ENCODE measurements around the gene SLC7A4. TPM values are rescaled to one million over a fixed set of nuclear protein-coding genes. Genes with fewer than 3 reads are reported as not detected.

SLC7A4 gene
- polyA plus RNA-seq, 1 of the 3 experiments (the other 2 are of a cell fraction), result 0.02 TPM

DNA sequence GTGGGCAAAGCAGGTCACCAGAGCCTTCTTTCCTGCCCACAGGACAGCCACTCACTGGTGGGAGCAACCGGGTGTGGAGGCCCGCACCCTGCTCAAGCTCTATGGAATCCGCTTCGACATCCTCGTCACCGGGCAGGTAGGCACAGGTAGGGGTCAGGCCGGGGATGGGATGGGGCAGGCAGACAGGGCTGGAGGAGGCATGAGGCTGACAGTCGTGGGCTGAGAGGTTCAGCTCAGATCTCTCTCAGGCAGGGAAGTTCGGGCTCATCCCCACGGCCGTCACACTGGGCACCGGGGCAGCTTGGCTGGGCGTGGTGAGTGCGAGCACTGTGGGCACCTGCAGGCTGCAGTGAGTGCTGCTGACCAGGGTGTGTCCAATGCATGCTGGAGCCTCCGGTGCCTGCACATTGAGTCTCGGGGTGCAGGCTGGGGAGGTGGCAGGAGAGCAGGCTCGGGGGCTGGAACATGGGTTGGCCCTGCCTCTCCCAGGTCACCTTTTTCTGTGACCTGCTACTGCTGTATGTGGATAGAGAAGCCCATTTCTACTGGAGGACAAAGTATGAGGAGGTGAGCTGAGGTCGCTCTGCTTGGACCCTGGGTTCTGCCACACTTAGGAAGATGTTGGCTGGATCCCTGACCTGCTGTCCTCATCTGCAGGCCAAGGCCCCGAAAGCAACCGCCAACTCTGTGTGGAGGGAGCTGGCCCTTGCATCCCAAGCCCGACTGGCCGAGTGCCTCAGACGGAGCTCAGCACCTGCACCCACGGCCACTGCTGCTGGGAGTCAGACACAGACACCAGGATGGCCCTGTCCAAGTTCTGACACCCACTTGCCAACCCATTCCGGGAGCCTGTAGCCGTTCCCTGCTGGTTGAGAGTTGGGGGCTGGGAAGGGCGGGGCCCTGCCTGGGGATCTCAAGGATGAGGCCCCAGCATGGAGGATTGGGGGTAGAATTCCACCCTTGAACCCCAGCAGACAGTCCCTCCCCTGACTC lies 6.3 kb downstream of the SLC7A4 start:
- H3K9me2 ChIP-seq, result no peaks in the 10 kb centered on the region
- H3K4me3 ChIP-seq (ENCODE audit: low read depth in 2 of 2, low read length in 1 of 2), result no peak overlapping the region
- no peaks in the 10 kb centered on the region for H3K9me3 ChIP-seq
- no peak overlapping the region for H3K9ac ChIP-seq
- no peaks in the 10 kb centered on the region for H3F3A ChIP-seq (replicated peaks; ENCODE audit: insufficient read depth)
- H4K20me1 ChIP-seq (ENCODE audit: insufficient read depth), result no peaks in the 10 kb centered on the region
- peaks cover 0 to 28% of the 10 kb centered on the region in 2 experiments; a peak in 1 of 4 replicates for H3K4me1 ChIP-seq (ENCODE audit: control insufficient read depth in 1 of 2, insufficient read depth in 2 of 2, low read depth in 1 of 2, low read length in 1 of 2)
- H3K27me3 ChIP-seq (ENCODE audit: insufficient read depth), result no peaks in the 10 kb centered on the region
- no peak overlapping the region for H3K4me2 ChIP-seq
- no peaks in the 10 kb centered on the region for H3K36me3 ChIP-seq (replicated peaks in 1 of 2; ENCODE audit: control insufficient read depth in 1 of 2, insufficient read depth in 2 of 2, low read length in 1 of 2)
- TF ChIP-seq POLR2AphosphoS5 (IDR thresholded peaks at IDR 0.05; ENCODE audit: low read depth, low read length), result no peak
- TF ChIP-seq RAD21 (IDR thresholded peaks at IDR 0.05; ENCODE audit: low read length), result no peak
- TF ChIP-seq USF1 (IDR thresholded peaks at IDR 0.05; ENCODE audit: borderline replicate concordance, low read depth), result no peak
- no peak for TF ChIP-seq PBX3 (IDR thresholded peaks at IDR 0.05)
- TF ChIP-seq ZBTB33 (IDR thresholded peaks at IDR 0.05; ENCODE audit: borderline replicate concordance, low read depth), result no peak
- TF ChIP-seq USF2 (IDR thresholded peaks at IDR 0.05; ENCODE audit: borderline replicate concordance, low read depth, low read length), result no peak
- no peak for TF ChIP-seq NFIC (IDR thresholded peaks at IDR 0.05; ENCODE audit: borderline replicate concordance)
- TF ChIP-seq TCF12 (IDR thresholded peaks at IDR 0.05), result no peak
- TF ChIP-seq NRF1 (IDR thresholded peaks at IDR 0.05; ENCODE audit: low read depth, low read length), result no peak
- TF ChIP-seq, protein P1, sequence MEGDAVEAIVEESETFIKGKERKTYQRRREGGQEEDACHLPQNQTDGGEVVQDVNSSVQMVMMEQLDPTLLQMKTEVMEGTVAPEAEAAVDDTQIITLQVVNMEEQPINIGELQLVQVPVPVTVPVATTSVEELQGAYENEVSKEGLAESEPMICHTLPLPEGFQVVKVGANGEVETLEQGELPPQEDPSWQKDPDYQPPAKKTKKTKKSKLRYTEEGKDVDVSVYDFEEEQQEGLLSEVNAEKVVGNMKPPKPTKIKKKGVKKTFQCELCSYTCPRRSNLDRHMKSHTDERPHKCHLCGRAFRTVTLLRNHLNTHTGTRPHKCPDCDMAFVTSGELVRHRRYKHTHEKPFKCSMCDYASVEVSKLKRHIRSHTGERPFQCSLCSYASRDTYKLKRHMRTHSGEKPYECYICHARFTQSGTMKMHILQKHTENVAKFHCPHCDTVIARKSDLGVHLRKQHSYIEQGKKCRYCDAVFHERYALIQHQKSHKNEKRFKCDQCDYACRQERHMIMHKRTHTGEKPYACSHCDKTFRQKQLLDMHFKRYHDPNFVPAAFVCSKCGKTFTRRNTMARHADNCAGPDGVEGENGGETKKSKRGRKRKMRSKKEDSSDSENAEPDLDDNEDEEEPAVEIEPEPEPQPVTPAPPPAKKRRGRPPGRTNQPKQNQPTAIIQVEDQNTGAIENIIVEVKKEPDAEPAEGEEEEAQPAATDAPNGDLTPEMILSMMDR (IDR thresholded peaks at IDR 0.05), result no peak
- TF ChIP-seq FOSL2 (IDR thresholded peaks at IDR 0.05; ENCODE audit: borderline replicate concordance, low read depth), result no peak
- no peak for TF ChIP-seq EP300 (IDR thresholded peaks at IDR 0.05; ENCODE audit: borderline replicate concordance in 1 of 2, low read depth in 1 of 2, low read length in 1 of 2)
- no peak for TF ChIP-seq EZH2phosphoT487 (IDR thresholded peaks at IDR 0.05; ENCODE audit: borderline replicate concordance, low read depth)
- POLR2A ChIA-PET, result no interaction called here
- H2AFZ ChIP-seq (ENCODE audit: low read depth), result no peak overlapping the region
- CTCF ChIA-PET, result interaction anchor here (0.8 kb wide), 1 partner anchor 77 kb away, joined by 3 read pairs; no protein-coding TSS in a partner anchor
- 82% methylated on average over 10 of the region's 27 CpGs for WGBS (ENCODE audit: low lambda C conversion rate)
- H3K79me2 ChIP-seq (ENCODE audit: insufficient read depth), result no peaks in the 10 kb centered on the region
- H3K27ac ChIP-seq (ENCODE audit: low read depth in 2 of 2, low read length in 1 of 2), result no peak overlapping the region
- DNase-seq, result no peak

Data from SK-N-SH (cell line).